Liver (tissue), 9 donors: ENCODE data around the gene HOOK1. TPM values are rescaled to one million over a fixed set of nuclear protein-coding genes. Genes with fewer than 3 reads are reported as not detected.
A peak's percentile ranks its signal among the peaks of the same experiment; 100 is the strongest.

Source experiments
- DNase-seq: peaks from one replicate; pipeline ENCODE4 v3.0.0-alpha.2; 2017; ENCODE audit warnings: low spot score
- H3K27ac ChIP-seq, 2 donors: one replicate each; pipeline ENCODE4 v1.7.0; 2013; ENCODE audit warnings: inconsistent platforms in 2 of 2, low read length in 2 of 2, control low read depth in 1 of 2, low read depth in 1 of 2, mild to moderate bottlenecking in 1 of 2
- H3K27me3 ChIP-seq, 4 donors: one replicate each; pipeline versions ENCODE4 v1.6.1 to v1.7.0; 2013; ENCODE audit warnings: low read length in 3 of 4, inconsistent platforms in 1 of 4, mild to moderate bottlenecking in 1 of 4, moderate library complexity in 1 of 4; ENCODE audit not compliant: control insufficient read depth in 4 of 4, insufficient read depth in 4 of 4
- H3K36me3 ChIP-seq, 4 donors: one replicate each; pipeline versions ENCODE4 v1.6.1 to v1.7.0; 2013; ENCODE audit warnings: low read length in 3 of 4, mild to moderate bottlenecking in 3 of 4, low read depth in 1 of 4, moderate library complexity in 1 of 4; ENCODE audit not compliant: control insufficient read depth in 4 of 4, insufficient read depth in 3 of 4
- H3K4me1 ChIP-seq, 4 donors: one replicate each; pipeline versions ENCODE4 v1.6.1 to v1.7.0; 2013; ENCODE audit warnings: low read length in 3 of 4, mild to moderate bottlenecking in 3 of 4, moderate library complexity in 1 of 4; ENCODE audit not compliant: control insufficient read depth in 4 of 4, insufficient read depth in 4 of 4
- H3K4me3 ChIP-seq, 3 donors: one replicate each; pipeline versions ENCODE4 v1.6.1 to v1.7.0; 2013; ENCODE audit warnings: low read length in 3 of 3, control low read depth in 1 of 3, low read depth in 1 of 3, mild to moderate bottlenecking in 1 of 3
- H3K9ac ChIP-seq, 2 donors: one replicate each; pipeline ENCODE4 v1.7.0; 2013; ENCODE audit warnings: low read length in 2 of 2, mild to moderate bottlenecking in 2 of 2, moderate library complexity in 2 of 2, control low read depth in 1 of 2, low read depth in 1 of 2
- H3K9me3 ChIP-seq, 4 donors: one replicate each; pipeline versions ENCODE4 v1.6.1 to v1.7.0; 2013; ENCODE audit warnings: low read length in 3 of 4; ENCODE audit not compliant: control insufficient read depth in 4 of 4
- EGR1 ChIP-seq, 2 donors: IDR thresholded peaks; 2 replicates each; pipeline ENCODE4 v1.6.1; 2016 to 2018; ENCODE audit warnings: antibody characterized with exemption in 2 of 2, low read depth in 2 of 2
- FOXA1 ChIP-seq: IDR thresholded peaks from 2 replicates; pipeline ENCODE4 v1.6.1; 2016; ENCODE audit warnings: antibody characterized with exemption
- FOXA2 ChIP-seq: IDR thresholded peaks from 2 replicates; pipeline ENCODE4 v1.6.1; 2016; ENCODE audit warnings: antibody characterized with exemption
- GABPA ChIP-seq, 2 donors: IDR thresholded peaks in 1 of 2; conservative IDR thresholded peaks in 1 of 2; 2 replicates each; pipeline ENCODE4 v1.6.1; 2016; ENCODE audit warnings: antibody characterized with exemption in 2 of 2, mild to moderate bottlenecking in 1 of 2, moderate library complexity in 1 of 2
- HNF4A ChIP-seq, 2 donors: conservative IDR thresholded peaks; 2 replicates each; pipeline ENCODE4 v1.6.1; 2016; ENCODE audit warnings: antibody characterized with exemption in 2 of 2, mild to moderate bottlenecking in 2 of 2
- HNF4G ChIP-seq: IDR thresholded peaks from 2 replicates; pipeline ENCODE4 v1.6.1; 2016; ENCODE audit warnings: antibody characterized with exemption
- JUND ChIP-seq, 2 donors: IDR thresholded peaks; 2 replicates each; pipeline ENCODE4 v1.6.1; 2016; ENCODE audit warnings: antibody characterized with exemption in 2 of 2
- MAX ChIP-seq: IDR thresholded peaks from 2 replicates; pipeline ENCODE4 v1.6.1; 2016; ENCODE audit warnings: antibody characterized with exemption
- NR2F2 ChIP-seq: IDR thresholded peaks from 2 replicates; pipeline ENCODE4 v1.6.1; 2016; ENCODE audit warnings: antibody characterized with exemption
- RAD21 ChIP-seq, 2 donors: IDR thresholded peaks; 2 replicates each; pipeline ENCODE4 v1.6.1; 2016; ENCODE audit warnings: antibody characterized with exemption in 2 of 2, mild to moderate bottlenecking in 2 of 2
- RXRA ChIP-seq, 2 donors: IDR thresholded peaks; 2 replicates each; pipeline ENCODE4 v1.6.1; 2017 to 2018; ENCODE audit warnings: antibody characterized with exemption in 2 of 2, mild to moderate bottlenecking in 1 of 2
- TAF1 ChIP-seq: conservative IDR thresholded peaks from 2 replicates; pipeline ENCODE4 v1.6.1; 2016; ENCODE audit warnings: antibody characterized with exemption, mild to moderate bottlenecking
- YY1 ChIP-seq: IDR thresholded peaks from 2 replicates; pipeline ENCODE4 v1.6.1; 2016; ENCODE audit warnings: antibody characterized with exemption, mild to moderate bottlenecking
- WGBS: extraction: QIAGEN DNeasy Blood & Tissue Kit; methylation state at CpG from one replicate; pipeline ENCODE4 v1.1.7; 2013; 5-methylcytosine and 5-hydroxymethylcytosine counted together
- polyA plus RNA-seq, 2 donors: library from polyadenylated mRNA; stranded (reverse) in 1 of 2; unstranded in 1 of 2; fragments of 200-250 nt in 1 of 2; fragments of >200 nt in 1 of 2; fragmentation: Nextera tagmentation in 1 of 2; extraction: Ambion mirVana in 1 of 2; gene quantifications; one replicate each; pipeline versions ENCODE4 v1.2.1 to v1.2.3, GENCODE V29; 2013 to 2015
- total RNA-seq, 2 donors: library from RNA; depleted of rRNA; stranded (reverse); fragments of >200 nt; gene quantifications; one replicate each; pipeline ENCODE4 v1.2.3, GENCODE V29; 2014
- TF ChIP-seq, protein P1 (sequence below): IDR thresholded peaks from 2 replicates; pipeline ENCODE4 v1.6.1; 2016; ENCODE audit warnings: antibody characterized with exemption, mild to moderate bottlenecking
- TF ChIP-seq, protein P2 (sequence below): fragments of 150-350 bp; IDR thresholded peaks from 2 replicates; pipeline ENCODE4 v1.5.1; 2017; ENCODE audit warnings: improper control_type of control experiment, low read depth, low read length; ENCODE audit not compliant: missing input control
- TF ChIP-seq, protein P3 (sequence below): IDR thresholded peaks from 2 replicates; pipeline ENCODE4 v1.6.1; 2016; ENCODE audit warnings: antibody characterized with exemption
- TF ChIP-seq, protein P4 (sequence below): IDR thresholded peaks from 2 replicates; pipeline ENCODE4 v1.6.1; 2016; ENCODE audit warnings: antibody characterized with exemption
- donor health status: healthy.
- donor health status: healthy.
- donor health status: healthy.
- donor health status: healthy.
- donor health status: healthy.

HOOK1 gene
- total and polyA plus RNA-seq, 4 donors = 10.3 to 33.4 (median 17.5) TPM

DNA sequence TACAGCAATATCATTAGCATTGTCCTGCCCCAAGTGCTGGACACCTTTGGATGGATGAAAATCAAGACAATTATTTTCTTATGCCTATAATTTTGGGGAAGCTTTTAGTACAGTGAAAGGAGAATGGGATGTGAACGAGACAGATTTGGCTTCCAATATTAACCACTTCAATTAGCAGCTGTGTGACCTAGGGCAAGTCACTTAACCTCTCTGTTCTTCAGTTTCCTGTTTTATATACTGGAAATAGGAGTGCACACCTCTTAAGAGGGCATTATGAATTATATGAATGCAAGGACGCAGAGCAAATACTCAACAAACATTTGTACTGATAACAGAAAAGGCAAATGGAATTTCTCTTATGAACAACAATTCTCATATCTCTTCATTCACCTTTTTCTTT is 93.3 kb downstream of the HOOK1 start:
- Histone ChIP-seq H3K9me3 (no peaks in the 10 kb centered on the region), H3K27me3 (no peaks in the 10 kb centered on the region), H3K9ac (no peak overlapping the region), H3K4me3 (no peak overlapping the region), H3K36me3 (peaks cover 1 to 32% (median 19%) of the 10 kb centered on the region in 4 donors), H3K4me1 (peaks cover 4 to 37% (median 12%) of the 10 kb centered on the region in 4 donors), H3K27ac (peak overlapping the region; percentile 54 to 67)
- no peak for DNase-seq
- TF ChIP-seq FOXA1 (no peak), GABPA (IDR thresholded peaks at IDR 0.05 in 1 of 2, conservative IDR thresholded peaks at IDR 0.05 in 1 of 2) (no peak), YY1 (no peak), EGR1 (IDR thresholded peaks at IDR 0.05; ENCODE audit: low read depth in 2 of 2) (no peak), MAX (no peak)
- TF ChIP-seq, protein P1, sequence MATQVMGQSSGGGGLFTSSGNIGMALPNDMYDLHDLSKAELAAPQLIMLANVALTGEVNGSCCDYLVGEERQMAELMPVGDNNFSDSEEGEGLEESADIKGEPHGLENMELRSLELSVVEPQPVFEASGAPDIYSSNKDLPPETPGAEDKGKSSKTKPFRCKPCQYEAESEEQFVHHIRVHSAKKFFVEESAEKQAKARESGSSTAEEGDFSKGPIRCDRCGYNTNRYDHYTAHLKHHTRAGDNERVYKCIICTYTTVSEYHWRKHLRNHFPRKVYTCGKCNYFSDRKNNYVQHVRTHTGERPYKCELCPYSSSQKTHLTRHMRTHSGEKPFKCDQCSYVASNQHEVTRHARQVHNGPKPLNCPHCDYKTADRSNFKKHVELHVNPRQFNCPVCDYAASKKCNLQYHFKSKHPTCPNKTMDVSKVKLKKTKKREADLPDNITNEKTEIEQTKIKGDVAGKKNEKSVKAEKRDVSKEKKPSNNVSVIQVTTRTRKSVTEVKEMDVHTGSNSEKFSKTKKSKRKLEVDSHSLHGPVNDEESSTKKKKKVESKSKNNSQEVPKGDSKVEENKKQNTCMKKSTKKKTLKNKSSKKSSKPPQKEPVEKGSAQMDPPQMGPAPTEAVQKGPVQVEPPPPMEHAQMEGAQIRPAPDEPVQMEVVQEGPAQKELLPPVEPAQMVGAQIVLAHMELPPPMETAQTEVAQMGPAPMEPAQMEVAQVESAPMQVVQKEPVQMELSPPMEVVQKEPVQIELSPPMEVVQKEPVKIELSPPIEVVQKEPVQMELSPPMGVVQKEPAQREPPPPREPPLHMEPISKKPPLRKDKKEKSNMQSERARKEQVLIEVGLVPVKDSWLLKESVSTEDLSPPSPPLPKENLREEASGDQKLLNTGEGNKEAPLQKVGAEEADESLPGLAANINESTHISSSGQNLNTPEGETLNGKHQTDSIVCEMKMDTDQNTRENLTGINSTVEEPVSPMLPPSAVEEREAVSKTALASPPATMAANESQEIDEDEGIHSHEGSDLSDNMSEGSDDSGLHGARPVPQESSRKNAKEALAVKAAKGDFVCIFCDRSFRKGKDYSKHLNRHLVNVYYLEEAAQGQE = no peak
- TF ChIP-seq, protein P2, sequence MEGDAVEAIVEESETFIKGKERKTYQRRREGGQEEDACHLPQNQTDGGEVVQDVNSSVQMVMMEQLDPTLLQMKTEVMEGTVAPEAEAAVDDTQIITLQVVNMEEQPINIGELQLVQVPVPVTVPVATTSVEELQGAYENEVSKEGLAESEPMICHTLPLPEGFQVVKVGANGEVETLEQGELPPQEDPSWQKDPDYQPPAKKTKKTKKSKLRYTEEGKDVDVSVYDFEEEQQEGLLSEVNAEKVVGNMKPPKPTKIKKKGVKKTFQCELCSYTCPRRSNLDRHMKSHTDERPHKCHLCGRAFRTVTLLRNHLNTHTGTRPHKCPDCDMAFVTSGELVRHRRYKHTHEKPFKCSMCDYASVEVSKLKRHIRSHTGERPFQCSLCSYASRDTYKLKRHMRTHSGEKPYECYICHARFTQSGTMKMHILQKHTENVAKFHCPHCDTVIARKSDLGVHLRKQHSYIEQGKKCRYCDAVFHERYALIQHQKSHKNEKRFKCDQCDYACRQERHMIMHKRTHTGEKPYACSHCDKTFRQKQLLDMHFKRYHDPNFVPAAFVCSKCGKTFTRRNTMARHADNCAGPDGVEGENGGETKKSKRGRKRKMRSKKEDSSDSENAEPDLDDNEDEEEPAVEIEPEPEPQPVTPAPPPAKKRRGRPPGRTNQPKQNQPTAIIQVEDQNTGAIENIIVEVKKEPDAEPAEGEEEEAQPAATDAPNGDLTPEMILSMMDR = no peak
- WGBS = 82% methylated on average over 2 of the region's 2 CpGs

DNA sequence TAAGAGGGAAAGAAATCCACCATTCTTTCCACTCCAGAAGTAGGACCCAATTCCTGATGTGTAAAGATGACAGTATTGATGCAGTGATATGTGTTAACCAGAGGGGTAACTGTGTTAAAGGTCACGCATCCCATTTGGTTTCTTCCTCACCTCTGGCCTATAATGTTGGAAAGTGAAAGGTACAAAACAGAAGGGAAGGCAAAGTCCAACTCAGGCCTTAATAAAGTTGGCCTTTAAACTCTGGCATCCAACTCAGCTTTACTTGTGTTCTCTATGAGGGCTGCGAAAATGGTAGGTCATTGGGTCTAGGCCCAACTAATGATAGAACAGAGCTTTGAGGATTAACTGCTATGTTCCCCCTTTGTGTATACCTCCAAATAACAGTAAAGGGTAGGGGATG is 93.9 kb downstream of the HOOK1 start:
- no peaks in the 10 kb centered on the region for H3K9me3 ChIP-seq
- H3K4me1 ChIP-seq = peaks cover 4 to 32% (median 12%) of the 10 kb centered on the region in 4 donors
- H3K36me3 ChIP-seq = peaks cover 1 to 32% (median 19%) of the 10 kb centered on the region in 4 donors
- H3K4me3 ChIP-seq = no peak overlapping the region
- H3K27me3 ChIP-seq = no peaks in the 10 kb centered on the region
- WGBS = 39% methylated on average over 2 of the region's 2 CpGs
- no peak overlapping the region for H3K9ac ChIP-seq
- DNase-seq = no peak
- H3K27ac ChIP-seq = peak overlapping the region; percentile 54 to 67
- TF ChIP-seq MAX = peak; percentile 91
- peak; percentile 67 for TF ChIP-seq FOXA2
- TF ChIP-seq HNF4G = peak; percentile 99
- peak; percentile 96 for TF ChIP-seq YY1
- TF ChIP-seq TAF1 = no peak
- TF ChIP-seq, protein P3, sequence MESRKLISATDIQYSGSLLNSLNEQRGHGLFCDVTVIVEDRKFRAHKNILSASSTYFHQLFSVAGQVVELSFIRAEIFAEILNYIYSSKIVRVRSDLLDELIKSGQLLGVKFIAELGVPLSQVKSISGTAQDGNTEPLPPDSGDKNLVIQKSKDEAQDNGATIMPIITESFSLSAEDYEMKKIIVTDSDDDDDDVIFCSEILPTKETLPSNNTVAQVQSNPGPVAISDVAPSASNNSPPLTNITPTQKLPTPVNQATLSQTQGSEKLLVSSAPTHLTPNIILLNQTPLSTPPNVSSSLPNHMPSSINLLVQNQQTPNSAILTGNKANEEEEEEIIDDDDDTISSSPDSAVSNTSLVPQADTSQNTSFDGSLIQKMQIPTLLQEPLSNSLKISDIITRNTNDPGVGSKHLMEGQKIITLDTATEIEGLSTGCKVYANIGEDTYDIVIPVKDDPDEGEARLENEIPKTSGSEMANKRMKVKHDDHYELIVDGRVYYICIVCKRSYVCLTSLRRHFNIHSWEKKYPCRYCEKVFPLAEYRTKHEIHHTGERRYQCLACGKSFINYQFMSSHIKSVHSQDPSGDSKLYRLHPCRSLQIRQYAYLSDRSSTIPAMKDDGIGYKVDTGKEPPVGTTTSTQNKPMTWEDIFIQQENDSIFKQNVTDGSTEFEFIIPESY = peak; percentile 87
- TF ChIP-seq HNF4A (conservative IDR thresholded peaks at IDR 0.05) = peak; percentile 99 to 100
- peak; percentile 74 for TF ChIP-seq NR2F2
- peak; percentile 64 to 86 for TF ChIP-seq JUND (IDR thresholded peaks at IDR 0.05)
- TF ChIP-seq, protein P1 = peak; percentile 83
- peak in 1 of 2 donors; percentile 46 for TF ChIP-seq GABPA (IDR thresholded peaks at IDR 0.05 in 1 of 2, conservative IDR thresholded peaks at IDR 0.05 in 1 of 2)
- TF ChIP-seq RAD21 (IDR thresholded peaks at IDR 0.05) = peak; percentile 53 to 58
- TF ChIP-seq EGR1 (IDR thresholded peaks at IDR 0.05; ENCODE audit: low read depth in 2 of 2) = peak in 1 of 2 donors; percentile 72
- TF ChIP-seq RXRA (IDR thresholded peaks at IDR 0.05) = peak; percentile 99 to 100
- TF ChIP-seq, protein P4, sequence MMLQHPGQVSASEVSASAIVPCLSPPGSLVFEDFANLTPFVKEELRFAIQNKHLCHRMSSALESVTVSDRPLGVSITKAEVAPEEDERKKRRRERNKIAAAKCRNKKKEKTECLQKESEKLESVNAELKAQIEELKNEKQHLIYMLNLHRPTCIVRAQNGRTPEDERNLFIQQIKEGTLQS = peak; percentile 68
- TF ChIP-seq, protein P2 = no peak
- peak; percentile 76 for TF ChIP-seq FOXA1
